ENCODE data around the gene EPS15.

DNA sequence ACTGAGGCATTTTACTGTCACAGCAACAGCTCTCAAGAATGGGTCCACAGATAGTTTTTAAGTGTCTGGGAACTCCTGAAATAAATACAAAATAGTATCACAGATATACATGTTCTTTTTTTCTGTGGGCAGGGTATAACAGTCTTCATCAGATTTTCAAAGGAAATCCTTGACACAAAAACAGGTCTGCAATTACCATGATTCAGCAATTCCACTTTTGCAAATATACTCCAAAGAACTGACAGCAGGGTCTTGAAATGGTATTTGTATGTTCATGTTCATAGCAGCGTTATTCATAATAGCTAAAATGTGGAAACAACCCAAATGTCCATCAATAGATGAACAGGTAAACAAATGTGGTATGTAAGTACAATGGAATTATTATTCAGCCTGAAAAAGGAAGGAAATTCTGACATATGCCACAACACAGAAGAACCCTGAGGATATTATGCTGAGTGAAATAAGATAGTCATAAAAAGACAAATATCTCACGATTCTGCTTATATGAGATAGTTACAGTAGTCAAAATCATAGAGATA is 85.0 kb downstream of the EPS15 start:
- TF ChIP-seq, protein P1, sequence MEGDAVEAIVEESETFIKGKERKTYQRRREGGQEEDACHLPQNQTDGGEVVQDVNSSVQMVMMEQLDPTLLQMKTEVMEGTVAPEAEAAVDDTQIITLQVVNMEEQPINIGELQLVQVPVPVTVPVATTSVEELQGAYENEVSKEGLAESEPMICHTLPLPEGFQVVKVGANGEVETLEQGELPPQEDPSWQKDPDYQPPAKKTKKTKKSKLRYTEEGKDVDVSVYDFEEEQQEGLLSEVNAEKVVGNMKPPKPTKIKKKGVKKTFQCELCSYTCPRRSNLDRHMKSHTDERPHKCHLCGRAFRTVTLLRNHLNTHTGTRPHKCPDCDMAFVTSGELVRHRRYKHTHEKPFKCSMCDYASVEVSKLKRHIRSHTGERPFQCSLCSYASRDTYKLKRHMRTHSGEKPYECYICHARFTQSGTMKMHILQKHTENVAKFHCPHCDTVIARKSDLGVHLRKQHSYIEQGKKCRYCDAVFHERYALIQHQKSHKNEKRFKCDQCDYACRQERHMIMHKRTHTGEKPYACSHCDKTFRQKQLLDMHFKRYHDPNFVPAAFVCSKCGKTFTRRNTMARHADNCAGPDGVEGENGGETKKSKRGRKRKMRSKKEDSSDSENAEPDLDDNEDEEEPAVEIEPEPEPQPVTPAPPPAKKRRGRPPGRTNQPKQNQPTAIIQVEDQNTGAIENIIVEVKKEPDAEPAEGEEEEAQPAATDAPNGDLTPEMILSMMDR (IDR thresholded peaks at IDR 0.05; ENCODE audit: insufficient read depth, low read length, poor library complexity, severe bottlenecking): no peak
- TF ChIP-seq EZH2phosphoT487 (conservative IDR thresholded peaks at IDR 0.05; ENCODE audit: low read length): no peak
